ENCODE results near the gene PSKH1. TPM values are rescaled to one million over a fixed set of nuclear protein-coding genes. Genes with fewer than 3 reads are reported as not detected.

PSKH1 gene
- total and polyA plus RNA-seq, 10 of the 15 experiments (the other 5 are each of a cell fraction or from before 2014, with no cell fraction given), result 0.63 to 20.4 (median 7.8) TPM

- Histone ChIP-seq H3K4me1 (ENCODE audit: control insufficient read depth, insufficient read depth, low read length) (no peaks in the 10 kb centered on the region), H3K36me3 (ENCODE audit: control insufficient read depth in 2 of 2, insufficient read depth in 2 of 2, low read length in 1 of 2) (peaks cover 4% of the 10 kb centered on the region in 2 experiments; a peak in 3 of 4 replicates), H2AFZ (ENCODE audit: control insufficient read depth, low read depth, low read length) (no peak overlapping the region), H3K4me3 (no peak overlapping the region), H3K79me2 (ENCODE audit: control insufficient read depth, insufficient read depth, low read length) (peaks cover 56% of the 10 kb centered on the region), H3K4me2 (ENCODE audit: control insufficient read depth, insufficient read depth) (no peak overlapping the region), H3K27me3 (replicated peaks in 1 of 2; ENCODE audit: control insufficient read depth in 2 of 2, insufficient read depth in 2 of 2, low read length in 1 of 2) (no peaks in the 10 kb centered on the region), H3K27ac (ENCODE audit: control insufficient read depth, insufficient read depth) (no peak overlapping the region), H4K20me1 (ENCODE audit: control insufficient read depth, insufficient read depth) (no peaks in the 10 kb centered on the region), H3K9ac (ENCODE audit: control insufficient read depth, insufficient read depth, low read length) (no peak overlapping the region), H3K9me3 (replicated peaks; ENCODE audit: control insufficient read depth, insufficient read depth, low read length) (no peaks in the 10 kb centered on the region)
- no peak for FAIRE-seq
- RAD21 ChIA-PET (ENCODE audit: unreplicated experiment), result interaction anchor here (0.6 to 1.3 kb wide), 2 partner anchors 11 to 56 kb away, joined by 3 to 4 read pairs; no protein-coding TSS in a partner anchor
- in situ Hi-C loops (cut with MboI), result no loop called here
- ATAC-seq, result no peak
- TF ChIP-seq HDAC6 (IDR thresholded peaks at IDR 0.05; ENCODE audit: unreplicated experiment), result no peak
- TF ChIP-seq EZH2 (IDR thresholded peaks at IDR 0.05; ENCODE audit: borderline replicate concordance, control insufficient read depth, low read depth, low read length), result no peak
- no peak for TF ChIP-seq SP1 (IDR thresholded peaks at IDR 0.05; ENCODE audit: low read depth, low read length)
- no peak for TF ChIP-seq CBX5 (IDR thresholded peaks at IDR 0.05; ENCODE audit: low read depth)
- TF ChIP-seq TCF3 (IDR thresholded peaks at IDR 0.05; ENCODE audit: borderline replicate concordance, insufficient read depth, low read depth, low read length), result no peak
- no peak for TF ChIP-seq ETV6 (conservative IDR thresholded peaks at IDR 0.05 in 1 of 2, IDR thresholded peaks at IDR 0.05 in 1 of 2; ENCODE audit: borderline replicate concordance in 1 of 2, low read depth in 1 of 2)
- no peak for TF ChIP-seq MXI1 (IDR thresholded peaks at IDR 0.05; ENCODE audit: low read depth, low read length)
- no peak for TF ChIP-seq STAT3 (IDR thresholded peaks at IDR 0.05; ENCODE audit: low read depth, low read length)
- TF ChIP-seq IRF5 (IDR thresholded peaks at IDR 0.05; ENCODE audit: borderline replicate concordance), result no peak
- TF ChIP-seq ZNF207 (IDR thresholded peaks at IDR 0.05; ENCODE audit: borderline replicate concordance), result no peak
- TF ChIP-seq BCL3 (IDR thresholded peaks at IDR 0.05; ENCODE audit: borderline replicate concordance, insufficient read depth, low read depth, low read length, poor library complexity, severe bottlenecking), result no peak
- no peak for TF ChIP-seq SIN3A (IDR thresholded peaks at IDR 0.05; ENCODE audit: low read depth, low read length)
- TF ChIP-seq NFXL1 (IDR thresholded peaks at IDR 0.05; ENCODE audit: borderline replicate concordance), result no peak
- no peak for TF ChIP-seq HDAC2 (IDR thresholded peaks at IDR 0.05)
- TF ChIP-seq BACH1 (IDR thresholded peaks at IDR 0.05; ENCODE audit: borderline replicate concordance), result no peak
- no peak for TF ChIP-seq REST (IDR thresholded peaks at IDR 0.05; ENCODE audit: low read depth, low read length)
- no peak for TF ChIP-seq PBX3 (IDR thresholded peaks at IDR 0.05; ENCODE audit: insufficient replicate concordance, low read depth, low read length)
- 72% methylated on average over 10 of the region's 10 CpGs for WGBS (ENCODE audit: insufficient coverage, insufficient replicate concordance, low lambda C conversion rate, missing lambda C conversion rate)
- SMC1A ChIA-PET (ENCODE audit: uncharacterized antibody, unreplicated experiment), result interaction anchor here (1.0 to 1.1 kb wide), 2 partner anchors 18 to 39 kb away, joined by 3 read pairs; no protein-coding TSS in a partner anchor
- BruUV-seq (replicated peaks), result no TSS peak
- no peak for DNase-seq (ENCODE audit: low read depth, low spot score)
- CTCF ChIA-PET, result interaction anchor here (0.6 to 1.3 kb wide), 2 partner anchors 16 to 39 kb away, joined by 3 read pairs; no protein-coding TSS in a partner anchor
- intact Hi-C loops (cut with micrococcal nuclease; ENCODE audit: unreplicated experiment), result no loop called here
- POLR2A ChIA-PET, result interaction anchor here (1.0 to 1.3 kb wide), 2 partner anchors 9 to 163 kb away, joined by 3 to 4 read pairs; partner anchors contain the start of genes CENPT and NUTF2
Observed at GRCh38 chr16:67855789-67856188, 37.3 kb upstream of the PSKH1 start.
